Fibroblast of lung (primary cell): ENCODE data around the gene SCN4A. TPM values are rescaled to one million over a fixed set of nuclear protein-coding genes. Genes with fewer than 3 reads are reported as not detected.

ENCODE experiments used
- DNase-seq, 2 donors: peaks; one replicate each; pipeline versions ENCODE4 v3.0.0 to v3.0.0-alpha.2; 2010; ENCODE audit warnings: low read depth in 2 of 2
- H2AFZ ChIP-seq: 2 replicates; pipeline ENCODE4 v1.5.1; 2012; ENCODE audit warnings: low read length, control low read depth, inconsistent platforms
- H3K27ac ChIP-seq: 2 replicates; pipeline ENCODE4 v1.5.1; 2011; ENCODE audit warnings: low read length, control low read depth; ENCODE audit not compliant: insufficient read depth
- H3K27me3 ChIP-seq: 2 replicates; pipeline ENCODE4 v1.5.1; 2011; ENCODE audit warnings: mild to moderate bottlenecking, low read length; ENCODE audit not compliant: control insufficient read depth, insufficient read depth
- H3K36me3 ChIP-seq: 2 replicates; pipeline ENCODE4 v1.5.1; 2011; ENCODE audit warnings: low read length; ENCODE audit not compliant: control insufficient read depth, insufficient read depth
- H3K4me1 ChIP-seq: 2 replicates; pipeline ENCODE4 v1.5.1; 2011; ENCODE audit warnings: low read length; ENCODE audit not compliant: control insufficient read depth, insufficient read depth; ENCODE audit errors: extremely low read depth
- H3K4me2 ChIP-seq: 2 replicates; pipeline ENCODE4 v1.5.1; 2011; ENCODE audit warnings: low read length, control low read depth; ENCODE audit not compliant: insufficient read depth; ENCODE audit errors: extremely low read depth
- H3K4me3 ChIP-seq, 4 experiments: fragments of 200-600 bp in 1 of 4; sonication (generic) in 1 of 4; replicated peaks in 1 of 4; 2 replicates each; pipeline ENCODE4 v1.5.1; 2011 to 2016; ENCODE audit warnings: low read length in 4 of 4, low read depth in 3 of 4, mild to moderate bottlenecking in 3 of 4, control low read depth in 2 of 4, inconsistent platforms in 1 of 4, mixed read lengths in 1 of 4; ENCODE audit not compliant: insufficient read depth in 1 of 4; ENCODE audit errors: control extremely low read depth in 1 of 4
- H3K79me2 ChIP-seq: 2 replicates; pipeline ENCODE4 v1.5.1; 2012; ENCODE audit warnings: mild to moderate bottlenecking, low read length, inconsistent platforms; ENCODE audit not compliant: control insufficient read depth, insufficient read depth
- H3K9ac ChIP-seq: 2 replicates; pipeline ENCODE4 v1.5.1; 2011; ENCODE audit warnings: mild to moderate bottlenecking, low read length, control low read depth; ENCODE audit not compliant: insufficient read depth
- H3K9me3 ChIP-seq: 2 replicates; pipeline ENCODE4 v1.5.1; 2012; ENCODE audit warnings: low read depth, low read length; ENCODE audit not compliant: control insufficient read depth, insufficient read depth
- H4K20me1 ChIP-seq: 2 replicates; pipeline ENCODE4 v1.5.1; 2011; ENCODE audit warnings: low read length; ENCODE audit not compliant: control insufficient read depth, insufficient read depth; ENCODE audit errors: extremely low read depth
- EZH2 ChIP-seq: IDR thresholded peaks from 2 replicates; pipeline ENCODE4 v1.5.1; 2012; ENCODE audit warnings: low read length, control low read depth, mild to moderate bottlenecking; ENCODE audit errors: missing control alignments
- polyA plus RNA-seq, 2 donors: library from polyadenylated mRNA; depleted of rRNA in 1 of 2; stranded (reverse) in 1 of 2; unstranded in 1 of 2; fragments of >200 nt; gene quantifications; 2 replicates each; pipeline ENCODE4 v1.2.1, GENCODE V29; 2011 to 2012; ENCODE audit warnings: missing spikeins in 1 of 2
- total RNA-seq: library from RNA; depleted of rRNA; stranded (reverse); fragments of >200 nt; gene quantifications from 2 replicates; pipeline ENCODE4 v1.2.1, GENCODE V29; 2014
- TF ChIP-seq, protein P1 (sequence below), 2 donors: IDR thresholded peaks in 1 of 2; conservative IDR thresholded peaks in 1 of 2; 1 replicate in 1 of 2; 2 replicates in 1 of 2; pipeline ENCODE4 v1.5.1; 2011 to 2012; ENCODE audit warnings: low read length in 2 of 2, control low read depth in 1 of 2, inconsistent platforms in 1 of 2, low read depth in 1 of 2, mild to moderate bottlenecking in 1 of 2

SCN4A gene
- total and polyA plus RNA-seq, 2 donors (not counting 1 experiment from before 2014, with no cell fraction given), result 0.83 TPM; not detected in 1

DNA sequence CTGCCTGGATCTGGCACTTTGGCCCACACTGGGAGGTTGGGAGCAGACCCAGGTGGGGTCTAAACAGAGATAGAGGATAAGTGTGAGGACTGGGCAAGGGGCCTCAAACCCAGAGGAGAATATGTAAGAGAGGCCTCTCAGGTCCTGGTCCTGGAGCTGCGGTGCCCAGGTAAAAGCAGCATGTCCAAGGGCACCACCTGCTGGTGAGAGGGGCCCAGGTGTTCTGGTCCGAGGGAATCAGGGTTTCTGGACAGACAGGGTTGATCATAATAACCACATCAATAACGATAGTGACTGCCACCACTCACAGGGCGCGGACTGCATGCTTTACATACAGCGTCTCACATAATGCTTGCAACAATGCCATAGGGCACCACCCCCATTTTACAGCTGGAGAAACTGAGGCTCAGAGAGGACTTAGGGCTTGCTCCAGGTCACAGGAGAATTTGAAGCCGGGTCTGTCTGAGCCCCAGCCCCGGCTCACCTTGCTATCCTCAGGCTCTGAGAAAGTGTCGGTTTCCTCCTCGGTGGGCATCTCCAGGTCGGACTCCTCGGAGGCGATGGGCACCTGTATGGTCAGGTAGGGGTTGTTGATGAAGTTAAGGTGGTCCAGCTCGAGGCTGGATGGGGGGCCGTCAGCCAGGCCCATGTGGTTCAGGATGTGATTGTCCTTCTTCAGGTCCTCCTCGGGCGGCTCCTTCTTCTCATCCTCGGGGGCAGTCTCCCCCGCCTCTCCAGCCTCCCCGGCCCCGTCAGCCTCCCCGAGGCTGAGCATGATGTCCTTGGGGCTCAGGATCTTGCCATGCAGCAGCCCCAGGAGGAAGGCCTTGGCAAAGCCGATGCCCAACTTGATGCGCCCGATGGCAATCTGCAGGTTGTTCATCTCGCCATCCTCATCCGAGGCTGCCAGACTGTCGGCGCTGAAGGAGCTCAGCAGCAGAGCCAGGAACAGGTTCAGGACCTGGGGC lies 21.5 kb downstream of the SCN4A start:
- no peak overlapping the region for H3K4me3 ChIP-seq
- no peak for TF ChIP-seq EZH2
- TF ChIP-seq, protein P1, sequence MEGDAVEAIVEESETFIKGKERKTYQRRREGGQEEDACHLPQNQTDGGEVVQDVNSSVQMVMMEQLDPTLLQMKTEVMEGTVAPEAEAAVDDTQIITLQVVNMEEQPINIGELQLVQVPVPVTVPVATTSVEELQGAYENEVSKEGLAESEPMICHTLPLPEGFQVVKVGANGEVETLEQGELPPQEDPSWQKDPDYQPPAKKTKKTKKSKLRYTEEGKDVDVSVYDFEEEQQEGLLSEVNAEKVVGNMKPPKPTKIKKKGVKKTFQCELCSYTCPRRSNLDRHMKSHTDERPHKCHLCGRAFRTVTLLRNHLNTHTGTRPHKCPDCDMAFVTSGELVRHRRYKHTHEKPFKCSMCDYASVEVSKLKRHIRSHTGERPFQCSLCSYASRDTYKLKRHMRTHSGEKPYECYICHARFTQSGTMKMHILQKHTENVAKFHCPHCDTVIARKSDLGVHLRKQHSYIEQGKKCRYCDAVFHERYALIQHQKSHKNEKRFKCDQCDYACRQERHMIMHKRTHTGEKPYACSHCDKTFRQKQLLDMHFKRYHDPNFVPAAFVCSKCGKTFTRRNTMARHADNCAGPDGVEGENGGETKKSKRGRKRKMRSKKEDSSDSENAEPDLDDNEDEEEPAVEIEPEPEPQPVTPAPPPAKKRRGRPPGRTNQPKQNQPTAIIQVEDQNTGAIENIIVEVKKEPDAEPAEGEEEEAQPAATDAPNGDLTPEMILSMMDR (conservative IDR thresholded peaks at IDR 0.05 in 1 of 2, IDR thresholded peaks at IDR 0.05 in 1 of 2; ENCODE audit: low read depth in 1 of 2, low read length in 2 of 2), result peak in 1 of 2 donors; percentile 12
- no peaks in the 10 kb centered on the region for H3K27me3 ChIP-seq
- H3K27ac ChIP-seq, result no peak overlapping the region
- H4K20me1 ChIP-seq, result no peaks in the 10 kb centered on the region
- DNase-seq, result no peak
- H3K9ac ChIP-seq, result no peak overlapping the region
- H3K36me3 ChIP-seq, result no peaks in the 10 kb centered on the region
- no peaks in the 10 kb centered on the region for H3K9me3 ChIP-seq
- no peak overlapping the region for H2AFZ ChIP-seq
- no peaks in the 10 kb centered on the region for H3K79me2 ChIP-seq
- no peak overlapping the region for H3K4me2 ChIP-seq
- no peaks in the 10 kb centered on the region for H3K4me1 ChIP-seq

DNA sequence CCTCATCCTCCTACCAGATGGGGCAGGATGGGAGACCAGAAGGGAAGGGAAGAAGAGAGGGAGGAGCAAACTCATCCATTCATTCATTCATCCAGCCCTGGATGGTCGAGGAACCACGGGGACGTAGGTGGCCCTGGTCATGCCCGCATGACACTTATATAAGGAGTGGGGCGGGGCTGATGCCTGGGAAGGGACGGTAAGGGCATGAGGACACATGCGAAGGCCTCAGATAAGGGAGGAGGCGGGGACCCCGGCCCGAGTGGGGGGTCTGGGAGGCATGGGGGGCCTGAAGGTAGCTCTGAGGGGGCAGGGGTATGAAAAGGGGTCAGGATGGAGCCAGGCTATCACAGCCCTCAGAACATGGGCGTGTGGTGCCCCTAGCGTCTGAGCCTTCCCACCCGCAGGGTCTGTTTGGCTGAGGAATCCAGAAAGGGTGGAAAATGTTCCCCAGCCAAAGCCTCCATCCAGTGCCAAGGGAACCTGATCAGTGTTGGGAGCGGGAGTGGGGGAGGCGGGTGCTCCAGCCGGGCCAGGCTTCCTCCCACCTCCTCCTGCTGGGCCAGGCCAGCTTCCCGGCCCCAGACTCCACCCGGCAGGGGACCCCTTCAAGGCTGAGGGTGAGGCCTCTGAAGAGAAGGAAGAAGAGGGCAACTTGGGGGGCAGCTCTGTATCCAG lies 23.0 kb downstream of the SCN4A start:
- H3K36me3 ChIP-seq, result no peaks in the 10 kb centered on the region

DNA sequence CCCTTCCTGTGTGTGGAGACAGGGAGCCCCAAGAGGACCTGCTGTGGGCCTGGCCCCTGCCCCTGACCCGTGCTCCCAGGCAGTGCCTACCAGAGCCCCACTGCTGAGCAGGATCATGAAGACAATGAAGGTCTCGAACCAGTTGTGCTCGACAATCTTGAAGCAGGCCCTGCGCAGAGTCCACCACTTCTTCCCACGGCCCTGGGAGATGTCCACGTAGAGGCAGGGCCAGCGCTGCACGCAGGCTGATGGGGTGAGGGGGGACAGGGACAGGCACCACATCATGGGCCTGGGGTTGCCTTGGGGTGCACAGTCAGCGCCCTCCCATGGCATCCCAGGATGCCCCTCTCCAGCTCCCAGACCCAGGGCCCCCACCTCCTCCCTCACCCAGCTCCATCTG lies 24.2 kb downstream of the SCN4A start:
- Histone ChIP-seq H2AFZ (no peak overlapping the region), H3K36me3 (no peaks in the 10 kb centered on the region), H3K27ac (no peak overlapping the region), H3K9me3 (no peaks in the 10 kb centered on the region), H3K4me1 (no peaks in the 10 kb centered on the region), H3K4me3 (no peak overlapping the region), H3K79me2 (no peaks in the 10 kb centered on the region), H3K9ac (no peak overlapping the region), H4K20me1 (no peaks in the 10 kb centered on the region), H3K27me3 (no peaks in the 10 kb centered on the region), H3K4me2 (no peak overlapping the region)
- DNase-seq, result no peak
- no peak for TF ChIP-seq EZH2
- TF ChIP-seq, protein P1 (conservative IDR thresholded peaks at IDR 0.05 in 1 of 2, IDR thresholded peaks at IDR 0.05 in 1 of 2; ENCODE audit: low read depth in 1 of 2, low read length in 2 of 2), result no peak

More for the DNA sequence above, 23.0 kb downstream of the SCN4A start:
- H3K9me3 ChIP-seq, result no peaks in the 10 kb centered on the region
- no peaks in the 10 kb centered on the region for H4K20me1 ChIP-seq
- H3K27ac ChIP-seq, result no peak overlapping the region
- TF ChIP-seq EZH2, result no peak
- TF ChIP-seq, protein P1 (conservative IDR thresholded peaks at IDR 0.05 in 1 of 2, IDR thresholded peaks at IDR 0.05 in 1 of 2; ENCODE audit: low read depth in 1 of 2, low read length in 2 of 2), result no peak
- H3K4me1 ChIP-seq, result no peaks in the 10 kb centered on the region
- H2AFZ ChIP-seq, result no peak overlapping the region
- no peak for DNase-seq
- H3K27me3 ChIP-seq, result no peaks in the 10 kb centered on the region
- H3K4me3 ChIP-seq, result no peak overlapping the region
- H3K79me2 ChIP-seq, result no peaks in the 10 kb centered on the region
- no peak overlapping the region for H3K9ac ChIP-seq
- no peak overlapping the region for H3K4me2 ChIP-seq
